K562 (cell line): ENCODE results near the gene DCAF15. TPM values are rescaled to one million over a fixed set of nuclear protein-coding genes. Genes with fewer than 3 reads are reported as not detected.

Source experiments
- BRD4 ChIP-seq: fragments of 200-600 bp; sonication (generic); IDR thresholded peaks from 2 replicates; pipeline ENCODE4 v1.6.1; 2017; ENCODE audit warnings: inconsistent platforms
- CBX1 ChIP-seq: sonication (generic); IDR thresholded peaks from 2 replicates; pipeline ENCODE4 v1.6.1; 2016; ENCODE audit warnings: antibody characterized with exemption, low read depth, mild to moderate bottlenecking
- CCNT2 ChIP-seq: IDR thresholded peaks from 2 replicates; pipeline ENCODE4 v1.6.1; 2011; ENCODE audit warnings: borderline replicate concordance, low read depth, mild to moderate bottlenecking, moderate library complexity, mixed read lengths, low read length; ENCODE audit not compliant: insufficient read length; ENCODE audit errors: extremely low read depth
- CEBPB ChIP-seq: fragments of 450-650 bp; IDR thresholded peaks from 2 replicates; pipeline ENCODE4 v1.6.1; 2016; ENCODE audit warnings: missing genetic modification characterization, missing compliant biosample characterization
- DACH1 ChIP-seq: fragments of 450-650 bp; IDR thresholded peaks from 2 replicates; pipeline ENCODE4 v1.6.1; 2018; ENCODE audit not compliant: partially characterized antibody
- E2F3 ChIP-seq: fragments of 250-450 bp; sonication (Bioruptor Pico); IDR thresholded peaks from 2 replicates; pipeline ENCODE4 v1.4.0; 2020; ENCODE audit warnings: mild to moderate bottlenecking
- FOXM1 ChIP-seq, 2 experiments: fragments of 450-650 bp in 1 of 2; sonication (generic) in 1 of 2; formaldehyde crosslinking in 1 of 2; IDR thresholded peaks; 2 replicates each; pipeline versions ENCODE4 v1.6.1 to v1.9.0; 2017 to 2022; ENCODE audit warnings: low read depth in 2 of 2, mild to moderate bottlenecking in 2 of 2, missing genetic modification reagents in 1 of 2, moderate library complexity in 1 of 2
- HLTF ChIP-seq: fragments of 450-650 bp; IDR thresholded peaks from 2 replicates; pipeline ENCODE4 v1.6.1; 2016
- HNRNPK ChIP-seq: fragments of 200-400 bp; formaldehyde crosslinking; IDR thresholded peaks from one replicate; pipeline ENCODE4 v1.6.1; 2018; ENCODE audit warnings: mild to moderate bottlenecking, low read depth, low read length; ENCODE audit not compliant: poor library complexity, severe bottlenecking
- KDM4B ChIP-seq, 2 experiments: fragments of 450-650 bp in 1 of 2; sonication (generic) in 1 of 2; IDR thresholded peaks; 2 replicates each; pipeline ENCODE4 v1.6.1; 2016 to 2017; ENCODE audit warnings: borderline replicate concordance in 2 of 2, antibody characterized with exemption in 1 of 2, low read depth in 1 of 2, mild to moderate bottlenecking in 1 of 2
- MIER1 ChIP-seq: fragments of 450-650 bp; IDR thresholded peaks from 2 replicates; pipeline ENCODE4 v1.6.1; 2016; ENCODE audit warnings: antibody characterized with exemption, mild to moderate bottlenecking, low read depth
- NFRKB ChIP-seq: fragments of 450-650 bp; IDR thresholded peaks from 2 replicates; pipeline ENCODE4 v1.6.1; 2016; ENCODE audit warnings: low read depth
- POLR2G ChIP-seq: fragments of 200-400 bp; formaldehyde crosslinking; IDR thresholded peaks from 2 replicates; pipeline ENCODE4 v1.6.1; 2017; ENCODE audit warnings: low read depth, mild to moderate bottlenecking, antibody characterized with exemption, low read length, moderate library complexity
- POU5F1 ChIP-seq: fragments of 150-350 bp; IDR thresholded peaks from 2 replicates; pipeline ENCODE4 v1.6.1; 2014; ENCODE audit warnings: borderline replicate concordance, low read length, low read depth, mild to moderate bottlenecking; ENCODE audit not compliant: partially characterized antibody
- RFX7 ChIP-seq: fragments of 250-450 bp; sonication (Bioruptor Pico); IDR thresholded peaks from 2 replicates; pipeline ENCODE4 v1.5.1; 2021; ENCODE audit warnings: mild to moderate bottlenecking
- SIRT6 ChIP-seq: IDR thresholded peaks from one replicate; pipeline ENCODE4 v1.6.1; 2012; ENCODE audit warnings: low read depth, mild to moderate bottlenecking, control low read depth, inconsistent platforms, low read length, moderate library complexity
- SNRNP70 ChIP-seq: fragments of 200-400 bp; formaldehyde crosslinking; optimal IDR thresholded peaks from 2 replicates; pipeline ENCODE3; 2017; ENCODE audit warnings: low read depth, low read length
- SP2 ChIP-seq: IDR thresholded peaks from 2 replicates; pipeline ENCODE4 v1.6.1; 2011; ENCODE audit warnings: mild to moderate bottlenecking, low read depth, low read length, moderate library complexity; ENCODE audit not compliant: poor library complexity, severe bottlenecking; ENCODE audit errors: extremely low read depth
- TEAD4 ChIP-seq, 2 experiments: sonication (generic) in 1 of 2; formaldehyde crosslinking in 1 of 2; IDR thresholded peaks; 2 replicates each; pipeline versions ENCODE4 v1.6.1 to v1.8.0; 2012 to 2022; ENCODE audit warnings: borderline replicate concordance in 1 of 2, inconsistent platforms in 1 of 2, low read length in 1 of 2, mild to moderate bottlenecking in 1 of 2, missing genetic modification reagents in 1 of 2
- polyA plus RNA-seq, 8 experiments: library from polyadenylated mRNA; depleted of rRNA in 4 of 8; stranded (reverse) in 5 of 8; unstranded in 3 of 8; fragments of >200 nt; fragmentation: Nextera tagmentation in 2 of 8; fragmentation: Illumina TruSeq in 1 of 8; extraction: Ambion mirVana in 2 of 8; extraction: Trizol in 1 of 8; gene quantifications; 2 replicates each; pipeline versions ENCODE4 v1.2.1 to v1.2.3, GENCODE V29; 2011 to 2014; ENCODE audit warnings: inconsistent platforms in 1 of 8, missing spikeins in 1 of 8
- total RNA-seq, 7 experiments: library from RNA; depleted of rRNA in 6 of 7; stranded (reverse); fragments of >200 nt in 6 of 7; fragmentation: Illumina TruSeq in 2 of 7; extraction: Trizol in 2 of 7; gene quantifications; 2 replicates each; pipeline versions ENCODE4 v1.2.1 to v1.2.3, GENCODE V29; 2011 to 2021; ENCODE audit warnings: low replicate concordance in 1 of 7
- TF ChIP-seq, protein P1 (sequence below): sonication (generic); formaldehyde crosslinking; IDR thresholded peaks from 2 replicates; pipeline ENCODE4 v1.8.0; 2022; ENCODE audit warnings: mild to moderate bottlenecking, missing genetic modification reagents
- TF ChIP-seq, protein P2 (sequence below): fragments of 450-650 bp; IDR thresholded peaks from 2 replicates; pipeline ENCODE4 v1.6.1; 2016; ENCODE audit warnings: antibody characterized with exemption

DCAF15 gene
- total and polyA plus RNA-seq, 9 of the 15 experiments (the other 6 are each of a cell fraction or from before 2014, with no cell fraction given) = 0.17 to 68.5 (median 27.7) TPM

DNA sequence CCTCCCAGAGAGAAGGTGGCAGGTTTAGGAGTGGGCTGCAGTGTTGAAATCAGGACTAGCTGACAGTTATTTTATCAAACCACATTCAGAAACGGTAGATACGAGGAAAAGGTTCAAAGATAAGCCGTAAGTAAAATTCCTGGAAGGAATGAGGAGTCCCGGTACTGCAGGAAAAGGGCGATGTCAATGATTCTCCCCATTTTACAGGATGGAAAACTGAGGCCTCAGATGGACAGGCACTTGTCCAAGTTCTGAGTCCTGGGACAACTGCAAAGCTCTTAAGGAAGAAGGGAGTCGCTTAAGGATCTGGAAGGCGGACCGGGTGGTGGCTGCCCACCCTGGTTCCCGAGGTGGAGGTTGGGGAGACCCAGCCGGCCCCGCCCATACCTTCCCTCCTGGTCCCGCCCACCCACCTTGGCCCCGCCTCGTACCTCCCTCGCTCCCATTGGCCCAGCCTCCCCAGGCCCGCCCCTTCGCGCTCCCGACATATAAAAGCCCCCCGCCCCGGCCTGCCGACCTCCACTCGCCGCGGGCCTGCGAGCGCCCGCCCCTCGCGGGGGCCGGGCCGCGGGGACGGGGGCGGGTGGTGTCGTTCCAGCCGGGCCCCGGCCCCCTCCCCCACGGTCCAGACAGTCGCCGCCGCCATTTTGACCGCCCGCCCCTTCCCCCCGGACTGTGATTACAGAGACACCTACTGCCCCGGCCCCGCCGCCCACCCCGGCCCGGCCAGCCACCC lies 53.2 kb downstream of the DCAF15 start (continued):
- TF ChIP-seq, protein P1, sequence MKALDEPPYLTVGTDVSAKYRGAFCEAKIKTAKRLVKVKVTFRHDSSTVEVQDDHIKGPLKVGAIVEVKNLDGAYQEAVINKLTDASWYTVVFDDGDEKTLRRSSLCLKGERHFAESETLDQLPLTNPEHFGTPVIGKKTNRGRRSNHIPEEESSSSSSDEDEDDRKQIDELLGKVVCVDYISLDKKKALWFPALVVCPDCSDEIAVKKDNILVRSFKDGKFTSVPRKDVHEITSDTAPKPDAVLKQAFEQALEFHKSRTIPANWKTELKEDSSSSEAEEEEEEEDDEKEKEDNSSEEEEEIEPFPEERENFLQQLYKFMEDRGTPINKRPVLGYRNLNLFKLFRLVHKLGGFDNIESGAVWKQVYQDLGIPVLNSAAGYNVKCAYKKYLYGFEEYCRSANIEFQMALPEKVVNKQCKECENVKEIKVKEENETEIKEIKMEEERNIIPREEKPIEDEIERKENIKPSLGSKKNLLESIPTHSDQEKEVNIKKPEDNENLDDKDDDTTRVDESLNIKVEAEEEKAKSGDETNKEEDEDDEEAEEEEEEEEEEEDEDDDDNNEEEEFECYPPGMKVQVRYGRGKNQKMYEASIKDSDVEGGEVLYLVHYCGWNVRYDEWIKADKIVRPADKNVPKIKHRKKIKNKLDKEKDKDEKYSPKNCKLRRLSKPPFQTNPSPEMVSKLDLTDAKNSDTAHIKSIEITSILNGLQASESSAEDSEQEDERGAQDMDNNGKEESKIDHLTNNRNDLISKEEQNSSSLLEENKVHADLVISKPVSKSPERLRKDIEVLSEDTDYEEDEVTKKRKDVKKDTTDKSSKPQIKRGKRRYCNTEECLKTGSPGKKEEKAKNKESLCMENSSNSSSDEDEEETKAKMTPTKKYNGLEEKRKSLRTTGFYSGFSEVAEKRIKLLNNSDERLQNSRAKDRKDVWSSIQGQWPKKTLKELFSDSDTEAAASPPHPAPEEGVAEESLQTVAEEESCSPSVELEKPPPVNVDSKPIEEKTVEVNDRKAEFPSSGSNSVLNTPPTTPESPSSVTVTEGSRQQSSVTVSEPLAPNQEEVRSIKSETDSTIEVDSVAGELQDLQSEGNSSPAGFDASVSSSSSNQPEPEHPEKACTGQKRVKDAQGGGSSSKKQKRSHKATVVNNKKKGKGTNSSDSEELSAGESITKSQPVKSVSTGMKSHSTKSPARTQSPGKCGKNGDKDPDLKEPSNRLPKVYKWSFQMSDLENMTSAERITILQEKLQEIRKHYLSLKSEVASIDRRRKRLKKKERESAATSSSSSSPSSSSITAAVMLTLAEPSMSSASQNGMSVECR = peak; percentile 50; the same call in 1 of the 2 replicates
- TF ChIP-seq CEBPB (tag) = peak; percentile 63
- no peak for TF ChIP-seq RFX7 (CRISPR knock-in tag)
- TF ChIP-seq POLR2G = peak; percentile 94
- TF ChIP-seq SIRT6 = peak; percentile 60
- TF ChIP-seq TEAD4 (IDR thresholded peaks at IDR 0.05; ENCODE audit: low read length) = peak; percentile 30; the same call in 1 of the 2 replicates
- TF ChIP-seq TEAD4 (CRISPR knock-in tag; IDR thresholded peaks at IDR 0.05; ENCODE audit: borderline replicate concordance) = no peak
- peak; percentile 100 for TF ChIP-seq CBX1
- TF ChIP-seq E2F3 = no peak
- TF ChIP-seq NFRKB = no peak
- TF ChIP-seq, protein P2, sequence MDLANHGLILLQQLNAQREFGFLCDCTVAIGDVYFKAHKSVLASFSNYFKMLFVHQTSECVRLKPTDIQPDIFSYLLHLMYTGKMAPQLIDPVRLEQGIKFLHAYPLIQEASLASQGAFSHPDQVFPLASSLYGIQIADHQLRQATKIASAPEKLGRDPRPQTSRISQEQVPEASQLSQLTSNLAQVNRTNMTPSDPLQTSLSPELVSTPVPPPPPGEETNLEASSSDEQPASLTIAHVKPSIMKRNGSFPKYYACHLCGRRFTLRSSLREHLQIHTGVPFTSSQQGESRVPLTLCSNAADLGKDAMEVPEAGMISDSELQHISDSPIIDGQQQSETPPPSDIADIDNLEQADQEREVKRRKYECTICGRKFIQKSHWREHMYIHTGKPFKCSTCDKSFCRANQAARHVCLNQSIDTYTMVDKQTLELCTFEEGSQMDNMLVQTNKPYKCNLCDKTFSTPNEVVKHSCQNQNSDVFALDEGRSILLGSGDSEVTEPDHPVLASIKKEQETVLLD = 0 out of 2 replicates have a peak, but pooled peaks have one; percentile 23
- TF ChIP-seq CCNT2 = peak; percentile 61
- peak; percentile 27 for TF ChIP-seq SP2
- TF ChIP-seq BRD4 = no peak
- TF ChIP-seq SNRNP70 = no peak
- TF ChIP-seq DACH1 = peak; percentile 71
- TF ChIP-seq KDM4B (IDR thresholded peaks at IDR 0.05; ENCODE audit: borderline replicate concordance in 2 of 2, low read depth in 1 of 2) = no peak; a peak in 2 of 4 replicates
- TF ChIP-seq POU5F1 = no peak
- TF ChIP-seq HLTF = peak; percentile 60; the same call in 1 of the 2 replicates
- TF ChIP-seq HNRNPK = peak; percentile 46
- 0 out of 2 replicates have a peak, but pooled peaks have one; percentile 62 for TF ChIP-seq FOXM1 (IDR thresholded peaks at IDR 0.05; ENCODE audit: low read depth)
- no peak for TF ChIP-seq FOXM1 (CRISPR knock-in tag; IDR thresholded peaks at IDR 0.05; ENCODE audit: low read depth)
- peak; percentile 77; the same call in 1 of the 2 replicates for TF ChIP-seq MIER1
